Epithelial cell of proximal tubule (primary cell): ENCODE data around the gene OR6V1. TPM values are rescaled to one million over a fixed set of nuclear protein-coding genes. Genes with fewer than 3 reads are reported as not detected.

Experiments used
- DNase-seq: peaks from one replicate; pipeline ENCODE4 v3.0.0-alpha.2; 2011; ENCODE audit warnings: low read depth
- H3K4me3 ChIP-seq: 2 replicates; pipeline ENCODE4 v1.5.1; 2011; ENCODE audit warnings: low read depth, mild to moderate bottlenecking, low read length
- CTCF ChIP-seq: conservative IDR thresholded peaks from 2 replicates; pipeline ENCODE4 v1.5.1; 2012; ENCODE audit warnings: low read depth, mild to moderate bottlenecking, low read length
- total RNA-seq: library from RNA; depleted of rRNA; stranded (reverse); fragments of >200 nt; gene quantifications from 2 replicates; pipeline ENCODE4 v1.2.3, GENCODE V29; 2015

OR6V1 gene
- not detected in 2 replicates for total RNA-seq

GRCh38 chr7:143052041-143052440, at the start of gene OR6V1:
TSS of gene OR6V1 (plus strand) at chr7:143052341. CDS start at chr7:143052341, 0 bp downstream.
- no peak for TF ChIP-seq CTCF
- no peak for DNase-seq

GRCh38 chr7:143002898-143003297, 49.2 kb upstream of the OR6V1 start:
- no peak for TF ChIP-seq CTCF
- H3K4me3 ChIP-seq: peak overlapping the region; percentile 27
- no peak for DNase-seq

More at GRCh38 chr7:143052041-143052440, at the start of gene OR6V1:
- no peak within 1 kb of the TSS for H3K4me3 ChIP-seq

- H3K4me3 ChIP-seq: peak overlapping the region; percentile 27
- DNase-seq: no peak
- peak; percentile 76 for TF ChIP-seq CTCF
These were observed 48.6 kb upstream of the OR6V1 start for GRCh38 chr7:143003393-143004051.

- no peak for TF ChIP-seq CTCF
- H3K4me3 ChIP-seq: no peak overlapping the region
These were observed 46.4 kb upstream of the OR6V1 start for GRCh38 chr7:143005632-143006260.

GRCh38 chr7:143008007-143008901, 43.9 kb upstream of the OR6V1 start:
- TF ChIP-seq CTCF: peak; percentile 97
- DNase-seq: no peak
- H3K4me3 ChIP-seq: no peak overlapping the region

More at GRCh38 chr7:143005632-143006260, 46.4 kb upstream of the OR6V1 start:
- no peak for DNase-seq

GRCh38 chr7:143012001-143012400, 40.1 kb upstream of the OR6V1 start:
- no peak overlapping the region for H3K4me3 ChIP-seq
- DNase-seq: no peak
- no peak for TF ChIP-seq CTCF
